H1 (cell line): ENCODE data around the gene ACAP3. TPM values are rescaled to one million over a fixed set of nuclear protein-coding genes. Genes with fewer than 3 reads are reported as not detected.

Experiments
- CTCF ChIA-PET: fragments of 300-600 bp; sonication (Branson Sonifier 250); formaldehyde crosslinking; loops from one replicate; lab custom pipeline; 2021; ENCODE audit not compliant: partially characterized antibody; lab: Charles Lee
- POLR2A ChIA-PET: fragments of 300-600 bp; sonication (Branson Sonifier 250); formaldehyde crosslinking; loops from one replicate; lab custom pipeline; 2021; ENCODE audit warnings: inconsistent platforms; ENCODE audit not compliant: partially characterized antibody; lab: Charles Lee
- DNase-seq, 2 experiments: peaks; one replicate each; pipeline versions ENCODE4 v3.0.0 to v3.0.0-alpha.2; 2010 to 2022; ENCODE audit warnings: low spot score in 2 of 2, low read depth in 1 of 2, mixed read lengths in 1 of 2
- FAIRE-seq: peaks from 2 replicates; lab custom pipeline; 2011; peaks lifted over from hg19 to GRCh38; lab: Jason Lieb, UNC
- H2AFZ ChIP-seq: 2 replicates; pipeline ENCODE4 v1.8.1; 2012; ENCODE audit warnings: low read length, inconsistent platforms
- H2AK5ac ChIP-seq: 2 replicates; pipeline ENCODE4 v1.6.1; 2013; ENCODE audit warnings: low read depth, low read length
- H2BK120ac ChIP-seq: replicated peaks from 2 replicates; pipeline ENCODE3; 2013; ENCODE audit warnings: low read depth, low read length, inconsistent platforms
- H2BK12ac ChIP-seq: 2 replicates; pipeline ENCODE4 v1.6.1; 2013; ENCODE audit warnings: low read depth, low read length
- H2BK15ac ChIP-seq: 2 replicates; pipeline ENCODE4 v1.6.1; 2013; ENCODE audit warnings: low read length
- H2BK20ac ChIP-seq: 2 replicates; pipeline ENCODE4 v1.6.1; 2013; ENCODE audit warnings: low read length
- H2BK5ac ChIP-seq: 2 replicates; pipeline ENCODE4 v1.6.1; 2013; ENCODE audit warnings: low read depth, low read length
- H3K14ac ChIP-seq: 2 replicates; pipeline ENCODE4 v1.6.1; 2013; ENCODE audit warnings: inconsistent platforms; ENCODE audit not compliant: insufficient read length
- H3K18ac ChIP-seq: 2 replicates; pipeline ENCODE4 v1.6.1; 2013; ENCODE audit warnings: low read length; ENCODE audit errors: extremely low read depth
- H3K23ac ChIP-seq: 2 replicates; pipeline ENCODE4 v1.6.1; 2013; ENCODE audit warnings: inconsistent platforms; ENCODE audit not compliant: insufficient read length
- H3K23me2 ChIP-seq: 2 replicates; pipeline ENCODE4 v1.6.1; 2013; ENCODE audit warnings: low read depth, low read length
- H3K27ac ChIP-seq: 2 replicates; pipeline ENCODE4 v1.6.1; 2011; ENCODE audit warnings: low read depth, low read length, inconsistent platforms
- H3K27me3 ChIP-seq, 4 experiments: replicated peaks in 1 of 4; 1 replicate in 1 of 4; 2 replicates in 3 of 4; pipeline versions ENCODE4 v1.6.1 to v1.8.1; 2011 to 2013; ENCODE audit warnings: low read length in 3 of 4, mild to moderate bottlenecking in 3 of 4, inconsistent platforms in 2 of 4, mixed read lengths in 2 of 4, moderate library complexity in 1 of 4; ENCODE audit not compliant: control insufficient read depth in 3 of 4, insufficient read depth in 3 of 4; ENCODE audit errors: extremely low read depth in 1 of 4
- H3K36me3 ChIP-seq, 4 experiments: 2 replicates each; pipeline versions ENCODE4 v1.6.1 to v1.8.1; 2011 to 2013; ENCODE audit warnings: mild to moderate bottlenecking in 4 of 4, low read length in 3 of 4, moderate library complexity in 2 of 4, control low read depth in 1 of 4, inconsistent platforms in 1 of 4; ENCODE audit not compliant: insufficient read depth in 4 of 4, control insufficient read depth in 2 of 4
- H3K4ac ChIP-seq: replicated peaks from 2 replicates; pipeline ENCODE3; 2013; ENCODE audit warnings: low read length, low read depth, mixed read lengths, inconsistent platforms; ENCODE audit not compliant: insufficient read length
- H3K4me1 ChIP-seq, 4 experiments: replicated peaks in 1 of 4; 1 replicate in 1 of 4; 2 replicates in 3 of 4; pipeline versions ENCODE4 v1.6.1 to v1.8.1; 2011 to 2013; ENCODE audit warnings: low read length in 3 of 4, inconsistent platforms in 2 of 4, mixed read lengths in 1 of 4; ENCODE audit not compliant: insufficient read depth in 4 of 4, control insufficient read depth in 3 of 4
- H3K4me2 ChIP-seq, 2 experiments: 2 replicates each; pipeline versions ENCODE4 v1.6.1 to v1.8.1; 2011 to 2013; ENCODE audit warnings: low read depth in 2 of 2, low read length in 2 of 2, control low read depth in 1 of 2, inconsistent platforms in 1 of 2, mild to moderate bottlenecking in 1 of 2; ENCODE audit not compliant: insufficient read depth in 1 of 2
- H3K4me3 ChIP-seq, 4 experiments: fragments of 200-600, 300-600 bp in 1 of 4; sonication (generic), shearing (Covaris generic), sonication (Bioruptor Twin) in 1 of 4; 2 replicates each; pipeline versions ENCODE4 v1.5.1 to v1.8.1; 2011 to 2016; ENCODE audit warnings: low read length in 4 of 4, low read depth in 3 of 4, control low read depth in 2 of 4, inconsistent platforms in 2 of 4, mild to moderate bottlenecking in 2 of 4, mixed read lengths in 1 of 4, moderate library complexity in 1 of 4; ENCODE audit not compliant: insufficient read depth in 2 of 4; ENCODE audit errors: extremely low read depth in 1 of 4
- H3K56ac ChIP-seq: replicated peaks from 2 replicates; pipeline ENCODE3; 2013; ENCODE audit warnings: low read depth, mild to moderate bottlenecking, mixed read lengths, low read length, inconsistent platforms; ENCODE audit not compliant: insufficient read length
- H3K79me1 ChIP-seq: 2 replicates; pipeline ENCODE4 v1.6.1; 2013; ENCODE audit warnings: low read depth, low read length, control low read depth
- H3K79me2 ChIP-seq, 2 experiments: 2 replicates each; pipeline versions ENCODE4 v1.6.1 to v1.8.1; 2012 to 2013; ENCODE audit warnings: low read length in 2 of 2, mild to moderate bottlenecking in 2 of 2, inconsistent platforms in 1 of 2; ENCODE audit not compliant: insufficient read depth in 2 of 2, control insufficient read depth in 1 of 2
- H3K9ac ChIP-seq, 4 experiments: replicated peaks in 1 of 4; 1 replicate in 1 of 4; 2 replicates in 3 of 4; pipeline versions ENCODE4 v1.6.1 to v1.8.1; 2011 to 2013; ENCODE audit warnings: low read depth in 3 of 4, low read length in 3 of 4, control low read depth in 2 of 4, mild to moderate bottlenecking in 2 of 4, moderate library complexity in 2 of 4, inconsistent platforms in 1 of 4; ENCODE audit errors: extremely low read depth in 1 of 4
- H3K9me3 ChIP-seq, 2 experiments: 2 replicates each; pipeline versions ENCODE4 v1.6.1 to v1.8.1; 2012 to 2013; ENCODE audit warnings: mild to moderate bottlenecking in 2 of 2, moderate library complexity in 2 of 2, control low read depth in 1 of 2, inconsistent platforms in 1 of 2, low read depth in 1 of 2, low read length in 1 of 2, mixed read lengths in 1 of 2; ENCODE audit not compliant: insufficient read depth in 2 of 2
- H4K20me1 ChIP-seq, 2 experiments: replicated peaks in 1 of 2; 2 replicates each; pipeline versions ENCODE3 to v1.8.1; 2011 to 2013; ENCODE audit warnings: inconsistent platforms in 2 of 2, low read length in 2 of 2, mild to moderate bottlenecking in 1 of 2; ENCODE audit not compliant: insufficient read depth in 2 of 2, control insufficient read depth in 1 of 2
- H4K5ac ChIP-seq: 2 replicates; pipeline ENCODE4 v1.6.1; 2013; ENCODE audit warnings: low read length, low read depth, mixed read lengths, inconsistent platforms; ENCODE audit not compliant: insufficient read length
- H4K8ac ChIP-seq: 2 replicates; pipeline ENCODE4 v1.8.0; 2013; ENCODE audit warnings: mild to moderate bottlenecking, moderate library complexity, low read length, inconsistent platforms; ENCODE audit not compliant: insufficient read depth; ENCODE audit errors: extremely low read depth
- H4K91ac ChIP-seq: replicated peaks from 2 replicates; pipeline ENCODE3; 2013; ENCODE audit warnings: low read length, mixed read lengths, inconsistent platforms; ENCODE audit not compliant: insufficient read length
- POLR2AphosphoS5 ChIP-seq: IDR thresholded peaks from 2 replicates; pipeline ENCODE4 v1.6.1; 2011; ENCODE audit warnings: low read depth, low read length
- RNF2 ChIP-seq: fragments of 200-900, 300-1000 bp; sonication (generic); IDR thresholded peaks from 2 replicates; pipeline ENCODE4 v1.7.1; 2016; ENCODE audit warnings: borderline replicate concordance, low read depth, mild to moderate bottlenecking, antibody characterized with exemption, low read length; ENCODE audit not compliant: poor library complexity, severe bottlenecking; ENCODE audit errors: missing control alignments
- WGBS, 2 experiments: shearing (Covaris generic) in 1 of 2; methylation state at CpG; one replicate each; pipeline versions ENCODE4 v1.1.6 to v1.1.7; 2013 to 2015; ENCODE audit warnings: low lambda C conversion rate in 2 of 2, mixed read lengths in 2 of 2, inconsistent platforms in 1 of 2, low coverage in 1 of 2, missing lambda C conversion rate in 1 of 2; ENCODE audit not compliant: insufficient replicate concordance in 2 of 2, insufficient coverage in 1 of 2, insufficient read length in 1 of 2; ENCODE audit errors: extremely low coverage in 1 of 2, missing lambda C conversion rate in 1 of 2; 5-methylcytosine and 5-hydroxymethylcytosine counted together
- polyA plus RNA-seq, 7 experiments: library from polyadenylated mRNA; depleted of rRNA in 3 of 7; stranded (reverse) in 5 of 7; unstranded in 2 of 7; fragments of >200 nt in 5 of 7; fragments of 200-250 nt in 2 of 7; gene quantifications; 1 replicate in 5 of 7; 2 replicates in 1 of 7; 4 replicates in 1 of 7; pipeline versions ENCODE4 v1.2.1 to v1.2.3, GENCODE V29; 2011 to 2013; ENCODE audit warnings: missing spikeins in 2 of 7, mixed read lengths in 2 of 7
- total RNA-seq: library from RNA; stranded (reverse); fragmentation: NEBNext Ultra II Directional; extraction: Animal tissue kit (Norgen Biotek cat#: 25700); gene quantifications from 2 replicates; pipeline ENCODE4 v1.2.1, GENCODE V29; 2021

ACAP3 gene
- total and polyA plus RNA-seq, 2 of the 8 experiments (the other 6 are each of a cell fraction or from before 2014, with no cell fraction given) = 14.8 to 28.3 TPM

GRCh38 chr1:1311107-1312104, 3.7 kb upstream of the ACAP3 start:
- peak overlapping the region; percentile 51; the same call in 1 of the 2 replicates for H4K8ac ChIP-seq
- H3K23me2 ChIP-seq = peaks cover 21% of the 10 kb centered on the region; the same call in 1 of the 2 replicates
- no peak overlapping the region for H3K4ac ChIP-seq
- no peak overlapping the region for H3K4me2 ChIP-seq
- H2BK5ac ChIP-seq = no peak overlapping the region
- peaks cover 4% of the 10 kb centered on the region for H3K79me1 ChIP-seq
- H2BK15ac ChIP-seq = no peak overlapping the region
- H4K5ac ChIP-seq = no peak overlapping the region
- peaks cover 0 to 32% (median 17%) of the 10 kb centered on the region in 4 experiments; a peak in 6 of 7 replicates for H3K4me1 ChIP-seq
- no peak overlapping the region for H3K56ac ChIP-seq
- no peak overlapping the region for H3K27ac ChIP-seq
- no peak overlapping the region for H2BK12ac ChIP-seq
- no peak overlapping the region for H3K18ac ChIP-seq
- H4K91ac ChIP-seq = no peak overlapping the region
- H3K14ac ChIP-seq = no peak overlapping the region
- H4K20me1 ChIP-seq = peaks cover 5 to 27% of the 10 kb centered on the region in 2 experiments
- TF ChIP-seq POLR2AphosphoS5 = peak; percentile 45; the same call in 1 of the 2 replicates
- no peak for TF ChIP-seq RNF2
- FAIRE-seq (no peak), DNase-seq (no peak)
- no peak overlapping the region for H2BK20ac ChIP-seq
- CTCF ChIA-PET = interaction anchor here (0.6 to 2.8 kb wide), 7 partner anchors 10 to 217 kb away, joined by 3 to 9 read pairs (median 3); no protein-coding TSS in a partner anchor
- H3K9ac ChIP-seq = no peak overlapping the region
- no peak overlapping the region for H3K23ac ChIP-seq
- no peak overlapping the region for H2BK120ac ChIP-seq
- H3K36me3 ChIP-seq = peaks cover 17 to 44% (median 37%) of the 10 kb centered on the region in 4 experiments
- no peaks in the 10 kb centered on the region for H3K9me3 ChIP-seq
- H3K27me3 ChIP-seq = peaks cover 0 to 4% (median 1%) of the 10 kb centered on the region in 4 experiments; a peak in 1 of 7 replicates
- 93% methylated on average over 20 of the region's 22 CpGs; no CpG with 5 or more reads in 1 of the 2 experiments for WGBS, 2 experiments
- peaks cover 0 to 5% of the 10 kb centered on the region in 2 experiments; a peak in 1 of 4 replicates for H3K79me2 ChIP-seq
- POLR2A ChIA-PET = interaction anchor here (0.6 to 10.1 kb wide), 10 partner anchors 9 to 369 kb away, joined by 3 to 134 read pairs (median 6); partner anchors contain the start of genes ATAD3A, CPTP, INTS11 and TAS1R3
- H2AFZ ChIP-seq = no peak overlapping the region
- no peak overlapping the region for H2AK5ac ChIP-seq
- no peak overlapping the region for H3K4me3 ChIP-seq
